Tibial nerve (tissue), 4 donors: ENCODE measurements around the gene ADCY2. TPM values are rescaled to one million over a fixed set of nuclear protein-coding genes. Genes with fewer than 3 reads are reported as not detected.

Source experiments
- DNase-seq, 2 donors: peaks; one replicate each; pipeline ENCODE4 v3.0.0-alpha.2; 2019; ENCODE audit warnings: low spot score in 2 of 2
- H3K27ac ChIP-seq, 4 donors: fragments of 200-600 bp; sonication (generic) in 3 of 4; one replicate each; pipeline ENCODE4 v1.5.1; 2017 to 2019; ENCODE audit warnings: mild to moderate bottlenecking in 1 of 4
- H3K27me3 ChIP-seq, 2 donors: fragments of 200-600 bp; sonication (generic) in 1 of 2; one replicate each; pipeline versions ENCODE4 v1.5.1 to v1.6.0; 2017 to 2019
- H3K36me3 ChIP-seq, 3 donors: fragments of 200-600 bp; sonication (generic); one replicate each; pipeline ENCODE4 v1.5.1; 2018 to 2019
- H3K4me1 ChIP-seq, 4 donors: fragments of 200-600 bp; sonication (generic) in 3 of 4; one replicate each; pipeline ENCODE4 v1.5.1; 2017 to 2019
- H3K4me3 ChIP-seq, 4 donors: fragments of 200-600 bp; sonication (generic) in 3 of 4; one replicate each; pipeline ENCODE4 v1.5.1; 2017 to 2019; ENCODE audit warnings: mild to moderate bottlenecking in 1 of 4, moderate library complexity in 1 of 4
- H3K9me3 ChIP-seq, 4 donors: fragments of 200-600 bp; sonication (generic) in 3 of 4; one replicate each; pipeline ENCODE4 v1.5.1; 2017 to 2019
- EP300 ChIP-seq, 2 donors: sonication (generic); formaldehyde crosslinking; IDR thresholded peaks; one replicate each; pipeline ENCODE4 v1.6.1; 2017; ENCODE audit warnings: antibody characterized with exemption in 2 of 2, mild to moderate bottlenecking in 1 of 2
- POLR2A ChIP-seq, 2 donors: fragments of 450-650 bp; IDR thresholded peaks; one replicate each; pipeline ENCODE4 v1.6.1; 2017; ENCODE audit warnings: antibody characterized with exemption in 2 of 2, mild to moderate bottlenecking in 2 of 2, moderate library complexity in 2 of 2
- WGBS, 2 donors: methylation state at CpG; one replicate each; pipeline ENCODE4 v1.1.5; 2018; 5-methylcytosine and 5-hydroxymethylcytosine counted together
- total RNA-seq, 4 donors: library from RNA; depleted of rRNA; stranded (reverse); fragments of >200 nt; gene quantifications; one replicate each; pipeline ENCODE4 v1.1.0, GENCODE V29; 2016
- TF ChIP-seq, protein P1 (sequence below), 5 experiments: fragments of 200-600 bp in 3 of 5; fragments of 450-650 bp in 2 of 5; sonication (generic) in 3 of 5; IDR thresholded peaks; one replicate each; pipeline ENCODE4 v1.5.1; 2016 to 2019; ENCODE audit warnings: antibody characterized with exemption in 5 of 5, mild to moderate bottlenecking in 3 of 5, moderate library complexity in 2 of 5

ADCY2 gene
- total RNA-seq, 4 donors from 2014 or later, result 4.2 to 11.8 (median 10.0) TPM

- Histone ChIP-seq H3K4me3 (no peak overlapping the region), H3K4me1 (no peaks in the 10 kb centered on the region), H3K27ac (no peak overlapping the region), H3K9me3 (no peaks in the 10 kb centered on the region), H3K36me3 (no peaks in the 10 kb centered on the region), H3K27me3 (no peaks in the 10 kb centered on the region)
- TF ChIP-seq POLR2A (IDR thresholded peaks at IDR 0.05) (no peak), EP300 (IDR thresholded peaks at IDR 0.05) (no peak)
- TF ChIP-seq, protein P1, sequence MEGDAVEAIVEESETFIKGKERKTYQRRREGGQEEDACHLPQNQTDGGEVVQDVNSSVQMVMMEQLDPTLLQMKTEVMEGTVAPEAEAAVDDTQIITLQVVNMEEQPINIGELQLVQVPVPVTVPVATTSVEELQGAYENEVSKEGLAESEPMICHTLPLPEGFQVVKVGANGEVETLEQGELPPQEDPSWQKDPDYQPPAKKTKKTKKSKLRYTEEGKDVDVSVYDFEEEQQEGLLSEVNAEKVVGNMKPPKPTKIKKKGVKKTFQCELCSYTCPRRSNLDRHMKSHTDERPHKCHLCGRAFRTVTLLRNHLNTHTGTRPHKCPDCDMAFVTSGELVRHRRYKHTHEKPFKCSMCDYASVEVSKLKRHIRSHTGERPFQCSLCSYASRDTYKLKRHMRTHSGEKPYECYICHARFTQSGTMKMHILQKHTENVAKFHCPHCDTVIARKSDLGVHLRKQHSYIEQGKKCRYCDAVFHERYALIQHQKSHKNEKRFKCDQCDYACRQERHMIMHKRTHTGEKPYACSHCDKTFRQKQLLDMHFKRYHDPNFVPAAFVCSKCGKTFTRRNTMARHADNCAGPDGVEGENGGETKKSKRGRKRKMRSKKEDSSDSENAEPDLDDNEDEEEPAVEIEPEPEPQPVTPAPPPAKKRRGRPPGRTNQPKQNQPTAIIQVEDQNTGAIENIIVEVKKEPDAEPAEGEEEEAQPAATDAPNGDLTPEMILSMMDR (IDR thresholded peaks at IDR 0.05), result no peak
- no peak for DNase-seq
- 29 to 30% methylated on average over 2 of the region's 2 CpGs for WGBS, 2 donors
Measured at GRCh38 chr5:7363067-7363677, 32.8 kb upstream of the ADCY2 start.

GRCh38 chr5:7364226-7364875 is 31.6 kb upstream of the ADCY2 start:
- DNase-seq, result no peak
- H3K27me3 ChIP-seq, result no peaks in the 10 kb centered on the region
- H3K9me3 ChIP-seq, result no peaks in the 10 kb centered on the region
- H3K4me3 ChIP-seq, result no peak overlapping the region
- 66 to 73% methylated on average over 3 of the region's 3 CpGs for WGBS, 2 donors
- no peak for TF ChIP-seq EP300 (IDR thresholded peaks at IDR 0.05)
- TF ChIP-seq POLR2A (IDR thresholded peaks at IDR 0.05), result no peak
- TF ChIP-seq, protein P1 (IDR thresholded peaks at IDR 0.05), result no peak
- no peaks in the 10 kb centered on the region for H3K4me1 ChIP-seq
- no peak overlapping the region for H3K27ac ChIP-seq
- H3K36me3 ChIP-seq, result no peaks in the 10 kb centered on the region

DNA sequence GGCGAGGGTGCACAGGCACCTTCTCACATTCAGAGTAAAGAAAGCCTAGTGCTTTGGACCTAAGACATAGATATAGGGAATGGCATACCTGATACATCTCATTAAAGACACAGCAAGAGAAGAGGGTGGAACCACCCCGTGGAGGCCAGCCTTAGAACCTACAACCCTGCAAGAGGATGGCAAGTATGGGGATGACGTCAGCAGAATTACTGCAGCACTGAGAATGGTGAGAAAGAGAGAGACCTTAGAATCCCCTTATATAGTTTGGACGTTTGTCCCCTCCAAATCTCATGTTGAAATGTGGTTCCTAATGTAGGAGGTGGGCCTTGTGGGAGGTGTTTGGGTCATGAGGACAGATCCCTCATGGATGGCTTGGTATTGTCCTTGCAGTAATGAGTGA is 28.2 kb upstream of the ADCY2 start:
- TF ChIP-seq, protein P1 (IDR thresholded peaks at IDR 0.05), result no peak
- TF ChIP-seq POLR2A (IDR thresholded peaks at IDR 0.05) (no peak), EP300 (IDR thresholded peaks at IDR 0.05) (no peak)
- H3K4me3 ChIP-seq, result no peak overlapping the region
- no peaks in the 10 kb centered on the region for H3K27me3 ChIP-seq
- H3K9me3 ChIP-seq, result no peaks in the 10 kb centered on the region
- H3K36me3 ChIP-seq, result no peaks in the 10 kb centered on the region
- H3K4me1 ChIP-seq, result no peaks in the 10 kb centered on the region
- WGBS, 2 donors, result 70 to 78% methylated on average over 4 of the region's 4 CpGs
- no peak for DNase-seq
- no peak overlapping the region for H3K27ac ChIP-seq

DNA sequence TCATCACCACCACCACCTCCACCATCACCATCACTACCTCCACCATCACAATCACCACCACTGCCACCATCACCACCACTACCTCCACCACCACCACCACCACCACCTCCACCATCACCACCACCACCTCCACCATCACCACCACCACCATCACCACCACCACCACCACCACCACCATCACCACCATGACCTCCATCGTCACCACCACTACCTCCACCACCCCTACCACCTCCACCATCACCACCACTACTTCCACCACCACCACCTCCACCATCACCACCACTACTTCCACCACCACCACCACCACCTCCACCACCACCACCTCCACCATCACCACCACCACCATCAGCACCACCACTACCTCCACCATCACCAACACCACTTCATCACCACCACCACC is 23.5 kb upstream of the ADCY2 start:
- Histone ChIP-seq H3K27ac (no peak overlapping the region), H3K9me3 (no peaks in the 10 kb centered on the region), H3K4me3 (no peak overlapping the region), H3K36me3 (no peaks in the 10 kb centered on the region), H3K27me3 (no peaks in the 10 kb centered on the region), H3K4me1 (no peaks in the 10 kb centered on the region)
- 78 to 100% methylated on average over 1 of the region's 1 CpG for WGBS, 2 donors
- TF ChIP-seq, protein P1 (IDR thresholded peaks at IDR 0.05), result no peak
- TF ChIP-seq POLR2A (IDR thresholded peaks at IDR 0.05) (no peak), EP300 (IDR thresholded peaks at IDR 0.05) (no peak)
- DNase-seq, result no peak

- no peak for DNase-seq
- H3K36me3 ChIP-seq, result no peaks in the 10 kb centered on the region
- H3K4me1 ChIP-seq, result no peaks in the 10 kb centered on the region
- H3K27me3 ChIP-seq, result no peaks in the 10 kb centered on the region
- no peaks in the 10 kb centered on the region for H3K9me3 ChIP-seq
- no peak overlapping the region for H3K4me3 ChIP-seq
- H3K27ac ChIP-seq, result no peak overlapping the region
- 66 to 78% methylated on average over 4 of the region's 4 CpGs for WGBS, 2 donors
- TF ChIP-seq, protein P1 (IDR thresholded peaks at IDR 0.05), result no peak
- no peak for TF ChIP-seq POLR2A (IDR thresholded peaks at IDR 0.05)
Measured at GRCh38 chr5:7374186-7374585, 21.8 kb upstream of the ADCY2 start.
